Measurements from ENCODE around the gene GPSM1.
A peak's percentile ranks its signal among the peaks of the same experiment; 100 is the strongest.

The GPSM1 gene

DNA sequence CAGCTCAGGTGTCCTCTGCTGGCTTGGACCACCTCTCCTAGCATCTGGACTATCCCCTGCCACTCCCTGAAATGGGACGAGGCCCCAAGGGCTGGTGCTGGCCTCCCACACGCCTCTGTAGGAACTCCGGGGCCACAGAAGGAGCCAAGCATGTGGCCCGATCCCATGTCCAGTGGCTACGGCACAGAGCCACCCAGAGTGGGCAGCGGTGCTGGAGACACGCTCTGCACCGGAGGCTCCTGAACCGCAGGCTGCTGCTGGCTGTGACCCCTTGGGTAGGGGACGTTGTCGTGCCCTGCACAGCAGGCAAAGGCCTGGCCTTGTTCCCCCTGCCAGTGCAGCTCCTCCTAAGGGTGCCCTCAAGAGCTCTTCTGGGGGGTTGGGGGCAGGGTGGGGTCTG lies 52.6 kb downstream of the GPSM1 start:
- DNase-seq, result no peak

DNA sequence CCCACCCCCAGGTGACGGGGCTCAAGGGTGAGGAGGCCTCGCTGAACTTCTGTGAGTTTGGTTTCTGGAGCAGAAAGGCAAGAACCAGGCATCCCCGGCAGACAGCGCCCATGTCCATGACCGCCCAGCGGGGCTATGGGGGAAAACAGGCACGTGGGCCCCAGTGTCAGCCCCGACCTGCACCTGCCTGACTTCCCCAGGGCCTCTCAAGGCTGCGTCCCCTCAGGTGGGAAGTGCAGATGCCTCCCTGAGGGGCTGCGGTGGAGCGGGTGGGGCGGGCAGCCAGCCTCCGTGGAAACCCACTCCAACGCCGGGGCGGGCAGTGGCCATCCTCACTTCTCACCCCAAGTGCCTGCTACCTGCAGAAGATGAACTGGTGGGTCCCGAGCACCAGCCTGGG lies 53.0 kb downstream of the GPSM1 start:
- no peak for DNase-seq

DNA sequence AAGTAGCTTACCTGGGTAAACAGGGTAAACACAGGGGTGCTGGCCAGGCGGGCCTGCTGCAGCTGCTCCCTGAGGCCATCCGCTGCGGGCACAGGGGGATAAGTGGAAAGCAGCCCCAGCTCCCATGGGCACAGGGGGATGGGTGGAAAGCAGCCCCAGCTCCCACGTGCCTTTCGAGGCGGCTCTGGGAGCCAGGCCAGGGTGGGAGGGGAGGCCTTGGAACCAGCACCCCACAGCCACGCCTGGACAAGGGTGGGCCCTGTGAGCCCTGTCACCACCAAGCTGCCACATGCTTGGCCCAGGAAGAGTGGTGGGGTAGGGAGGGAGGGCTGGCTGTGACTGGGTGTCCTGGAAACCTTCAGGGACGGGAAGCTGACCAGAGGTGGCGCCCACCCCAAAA lies 54.0 kb downstream of the GPSM1 start:
- DNase-seq, result no peak

DNA sequence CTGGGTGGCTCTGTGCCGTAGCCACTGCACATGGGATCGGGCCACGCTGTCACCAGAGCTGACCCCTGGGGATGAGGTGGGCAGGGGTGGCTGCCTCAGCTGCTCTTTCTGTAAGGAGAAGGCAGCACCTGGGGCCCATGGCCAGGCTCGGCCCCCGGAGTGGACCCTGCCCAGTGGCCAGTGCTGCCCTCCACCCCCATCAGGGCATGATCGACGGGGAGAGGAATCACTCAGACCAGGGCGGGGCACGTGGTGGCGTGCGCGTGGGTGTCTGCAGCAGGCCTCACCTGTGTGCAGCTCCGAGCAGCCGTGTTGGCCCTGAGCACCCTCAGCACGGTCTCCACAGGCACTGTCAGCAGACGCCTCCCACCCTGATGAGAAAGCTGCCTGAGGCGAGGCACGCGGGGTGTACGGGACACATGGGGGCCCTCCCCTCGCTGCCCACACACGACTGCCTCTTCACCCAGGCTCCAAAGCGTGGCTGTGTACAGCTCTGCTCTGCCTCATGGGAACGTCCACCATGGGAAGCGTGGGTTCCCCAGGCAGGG lies 54.7 kb downstream of the GPSM1 start:
- no peak for DNase-seq

DNA sequence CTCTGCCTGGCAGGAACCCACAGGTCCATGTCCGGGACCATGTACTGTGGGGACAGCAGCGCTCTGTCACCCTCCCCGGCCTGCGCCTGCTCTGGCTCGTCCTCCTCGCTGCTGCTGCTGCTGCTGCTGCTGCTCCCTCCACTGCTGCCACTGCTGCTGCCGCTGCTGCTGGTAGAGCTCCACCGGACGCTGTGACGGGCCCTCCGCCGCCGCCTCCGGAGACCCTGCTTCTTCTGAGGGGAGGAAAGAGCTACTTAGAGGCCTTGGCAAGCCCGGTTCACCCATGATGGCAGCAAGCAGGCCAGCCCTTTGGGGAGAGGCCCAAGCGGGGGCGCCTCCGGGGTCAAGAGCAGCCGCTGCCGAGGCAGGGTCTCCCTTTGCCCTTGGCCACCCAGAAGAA lies 56.1 kb downstream of the GPSM1 start:
- DNase-seq, result no peak

DNA sequence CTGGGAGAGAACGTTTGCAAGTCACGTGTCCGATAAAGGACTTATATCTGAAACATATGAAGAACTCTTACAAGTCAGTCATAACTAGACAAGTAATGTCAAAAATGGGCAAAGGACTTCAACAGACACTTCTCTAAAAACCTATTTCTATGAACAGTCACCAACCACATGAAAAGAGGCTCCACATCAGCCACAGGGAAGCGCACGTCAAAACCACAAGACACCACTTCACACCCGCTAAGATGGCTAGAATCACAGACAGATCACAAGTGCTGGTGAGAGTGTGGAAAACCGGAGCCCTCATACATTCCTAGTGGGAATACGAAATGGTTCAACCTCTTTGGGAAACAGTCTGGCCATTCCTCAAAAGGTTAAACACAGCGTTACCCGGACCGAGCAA lies 57.7 kb downstream of the GPSM1 start:
- DNase-seq, result no peak

DNA sequence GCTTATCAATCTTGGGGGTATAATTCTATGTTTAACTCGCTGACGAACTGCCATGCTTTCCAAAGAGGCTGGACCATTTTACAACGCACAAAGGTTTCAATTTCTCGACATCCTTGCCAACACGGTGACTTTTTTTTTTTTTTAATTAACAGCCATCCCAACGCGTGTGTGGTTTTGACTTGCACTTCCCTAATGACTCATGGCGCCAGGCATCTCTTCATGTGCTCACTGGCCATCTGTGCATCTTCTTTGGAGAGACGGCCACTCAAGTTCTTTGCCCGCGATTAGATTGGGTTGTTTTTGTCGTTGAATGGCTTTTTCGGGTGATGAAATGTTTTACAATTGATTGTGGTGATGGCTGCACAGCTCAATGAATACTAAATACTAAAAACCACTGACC lies 58.7 kb downstream of the GPSM1 start:
- DNase-seq, result no peak

DNA sequence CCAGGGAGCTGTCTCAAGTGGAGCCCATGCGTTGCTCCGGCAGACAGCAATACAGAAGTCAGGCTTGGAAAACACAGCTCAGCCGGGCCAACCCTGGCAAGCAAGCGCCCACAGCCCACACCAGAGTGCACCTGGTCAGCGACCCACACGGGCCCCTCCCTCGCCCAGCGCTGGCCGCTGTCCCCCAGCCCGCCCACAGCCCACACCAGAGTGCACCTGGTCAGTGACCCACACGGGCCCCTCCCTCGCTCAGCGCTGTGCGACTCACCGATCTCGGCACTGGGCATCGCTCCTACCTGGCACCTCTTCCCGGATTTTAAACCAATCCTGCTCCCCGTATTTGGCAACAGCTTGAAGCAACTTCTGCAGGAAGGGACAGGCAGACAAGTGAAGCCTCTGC lies 59.9 kb downstream of the GPSM1 start:
- DNase-seq, result no peak

DNA sequence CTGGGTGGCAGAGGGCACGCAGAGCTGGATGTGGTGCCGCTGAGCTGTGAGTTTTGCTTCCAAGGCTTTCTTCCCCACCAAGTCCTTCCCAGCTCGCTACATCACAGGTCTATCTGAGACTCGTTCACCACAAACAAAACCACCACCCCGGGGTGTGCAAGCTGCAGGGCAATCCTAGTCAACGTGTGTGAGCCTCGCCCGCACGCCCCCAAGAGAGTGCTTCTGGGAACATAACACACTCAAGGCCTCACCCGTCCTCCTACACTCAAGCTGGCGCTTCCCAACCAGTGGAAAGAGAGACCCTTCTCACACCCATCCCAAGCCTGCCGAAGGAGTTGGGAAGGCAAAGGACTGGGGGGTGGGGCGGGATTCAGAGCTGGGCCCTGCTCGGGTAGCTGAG lies 62.1 kb downstream of the GPSM1 start:
- DNase-seq, result no peak

DNA sequence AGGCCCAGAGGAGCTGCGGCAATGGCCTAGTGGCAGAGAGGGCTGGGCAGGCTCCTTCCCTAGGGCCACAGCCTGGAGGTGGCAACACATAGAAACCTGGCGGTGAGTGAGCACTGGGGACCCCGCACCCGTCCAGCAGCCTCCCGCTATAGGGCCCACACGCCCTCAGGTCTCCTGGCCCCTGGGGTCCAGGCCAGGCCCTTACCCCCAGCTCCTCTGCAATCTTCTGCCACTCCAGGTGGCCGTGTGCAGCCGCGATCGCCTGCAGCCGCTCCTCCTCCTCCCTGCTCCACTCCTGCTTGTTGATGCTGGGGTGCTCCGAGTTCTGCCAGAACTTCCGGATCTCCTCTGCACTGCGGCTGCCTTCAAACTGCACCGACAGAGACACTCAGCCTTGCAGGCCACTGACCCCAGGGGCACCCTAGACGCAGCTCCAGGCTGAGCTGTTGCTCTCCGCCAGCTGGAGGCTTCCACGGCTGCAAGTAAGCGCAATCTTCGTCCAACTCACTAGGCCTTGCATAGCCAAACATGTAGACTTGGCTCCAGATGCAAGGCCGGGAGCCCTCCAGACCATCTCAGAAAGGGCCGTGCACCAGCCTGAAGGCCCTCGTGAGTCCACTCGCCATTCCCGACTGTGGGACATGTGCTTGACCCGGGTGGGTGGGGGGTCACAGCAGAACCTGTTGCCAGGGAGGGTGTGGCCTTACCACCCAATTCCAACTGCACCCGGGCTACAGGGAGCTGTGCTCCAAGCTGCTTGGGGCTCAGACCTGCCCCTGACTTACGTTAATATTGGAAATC lies 64.6 kb downstream of the GPSM1 start:
- DNase-seq, result no peak

DNA sequence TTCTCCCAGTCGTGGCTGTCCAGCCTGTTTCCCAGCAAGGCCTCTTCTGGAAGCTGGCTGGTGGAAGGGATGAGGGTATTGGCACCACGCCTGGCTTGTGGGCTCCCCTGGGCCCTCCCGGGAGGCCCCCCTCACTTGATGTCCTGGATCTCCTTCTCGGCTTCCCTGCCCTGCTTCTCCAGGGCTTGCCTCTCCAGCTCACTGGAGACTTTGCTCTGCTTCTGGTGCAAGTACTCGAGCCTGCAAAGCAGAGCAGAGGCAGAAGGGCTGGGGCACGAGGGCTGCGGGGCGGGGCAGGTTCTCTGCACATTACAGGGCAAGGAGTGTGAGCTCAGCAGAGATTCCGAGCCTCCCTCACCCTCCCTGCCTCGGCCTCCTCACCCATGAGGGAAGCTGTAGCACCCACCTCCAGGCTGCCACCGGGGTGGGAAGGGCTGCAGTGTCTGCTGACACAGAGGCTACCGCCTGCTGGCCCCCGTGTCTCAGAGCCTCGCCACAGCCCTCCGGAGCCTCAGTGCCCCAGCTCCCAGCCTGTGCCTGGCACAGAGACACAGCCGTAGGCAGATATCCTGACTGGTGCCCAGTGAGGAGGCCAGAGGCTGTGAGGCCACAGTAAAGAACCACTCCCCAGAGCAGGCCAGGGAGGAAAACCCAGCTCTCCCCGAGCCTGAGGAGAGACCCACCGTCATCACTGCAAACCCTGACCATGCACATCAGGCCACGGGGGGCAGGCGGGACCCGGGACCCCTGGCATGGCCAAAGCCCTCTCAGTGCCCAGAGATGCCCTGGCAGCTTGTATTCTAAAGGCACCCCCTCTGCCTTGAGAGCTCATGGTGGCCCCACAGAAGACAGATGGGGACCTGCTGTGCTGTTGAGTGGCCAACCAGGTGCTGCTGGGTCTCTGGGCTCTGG lies 65.5 kb downstream of the GPSM1 start:
- no peak for DNase-seq

DNA sequence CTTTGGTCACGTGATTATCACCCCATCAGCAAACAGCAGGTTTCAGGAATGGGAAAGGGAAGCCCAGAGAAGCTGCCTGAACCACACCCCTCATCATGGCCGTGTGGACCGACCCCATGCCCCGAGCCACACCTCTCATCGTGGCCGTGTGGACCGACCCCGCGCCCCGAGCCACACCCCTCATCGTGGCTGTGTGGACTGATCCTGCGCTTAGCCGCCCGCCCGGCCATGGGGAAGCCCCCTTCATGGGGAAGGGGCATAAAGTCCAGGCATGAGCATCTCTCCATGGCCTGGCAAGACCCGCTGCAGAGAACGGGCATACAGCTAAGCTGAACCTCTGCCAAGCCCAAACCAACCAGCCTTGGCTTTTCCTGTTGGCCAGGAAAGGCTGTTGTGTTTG lies 66.2 kb downstream of the GPSM1 start:
- no peak for DNase-seq

DNA sequence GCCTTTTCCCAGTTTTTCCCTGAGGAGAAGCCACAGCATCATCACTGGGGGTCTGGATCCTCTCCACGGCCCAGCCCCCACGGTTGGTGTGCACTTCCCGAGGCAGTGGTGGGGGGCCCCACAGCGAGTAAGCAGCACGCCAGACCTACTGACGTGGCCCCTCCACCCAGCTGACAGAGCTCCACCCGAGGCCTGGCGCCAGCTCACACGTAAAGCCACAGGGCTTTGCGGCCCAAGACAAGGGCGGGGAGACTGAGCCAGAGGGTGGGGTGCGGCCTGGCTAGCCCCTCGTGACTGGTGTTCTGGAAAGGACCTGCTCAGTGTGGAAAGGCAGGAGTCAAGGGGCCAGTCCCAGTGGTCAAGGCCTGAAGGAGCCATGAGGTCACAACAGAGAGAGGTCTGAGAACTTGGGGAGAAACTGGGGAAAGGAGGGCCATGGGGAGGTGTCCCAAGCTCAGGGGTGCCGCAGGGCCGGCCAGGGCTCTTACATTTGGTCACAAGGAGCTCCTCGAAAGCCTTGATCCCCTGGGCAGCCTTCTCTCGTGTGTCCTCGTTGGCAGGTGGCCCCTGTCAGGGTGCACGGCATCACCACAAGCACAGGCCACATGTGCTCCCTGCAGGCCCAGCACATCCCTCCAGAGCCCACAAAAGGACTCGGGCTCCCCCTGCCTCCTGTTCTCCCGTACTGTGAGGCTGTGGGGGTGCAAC lies 67.1 kb downstream of the GPSM1 start:
- DNase-seq, result no peak

DNA sequence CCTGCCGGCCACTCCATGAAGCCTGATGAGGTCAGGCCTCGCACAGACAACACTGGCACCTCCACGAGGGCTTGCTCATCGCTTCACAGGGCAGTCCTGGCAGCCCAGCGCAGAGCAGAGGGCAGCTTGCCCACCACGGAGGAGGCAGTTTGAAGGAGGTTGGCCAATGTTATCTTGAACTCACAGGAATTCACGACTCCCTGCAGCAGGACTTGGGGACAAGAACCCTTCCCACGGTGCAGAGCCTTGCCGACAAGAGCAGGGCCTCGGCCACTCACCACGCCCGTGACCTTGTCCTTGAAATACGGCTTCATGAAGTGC lies 67.6 kb downstream of the GPSM1 start:
- DNase-seq, result no peak

DNA sequence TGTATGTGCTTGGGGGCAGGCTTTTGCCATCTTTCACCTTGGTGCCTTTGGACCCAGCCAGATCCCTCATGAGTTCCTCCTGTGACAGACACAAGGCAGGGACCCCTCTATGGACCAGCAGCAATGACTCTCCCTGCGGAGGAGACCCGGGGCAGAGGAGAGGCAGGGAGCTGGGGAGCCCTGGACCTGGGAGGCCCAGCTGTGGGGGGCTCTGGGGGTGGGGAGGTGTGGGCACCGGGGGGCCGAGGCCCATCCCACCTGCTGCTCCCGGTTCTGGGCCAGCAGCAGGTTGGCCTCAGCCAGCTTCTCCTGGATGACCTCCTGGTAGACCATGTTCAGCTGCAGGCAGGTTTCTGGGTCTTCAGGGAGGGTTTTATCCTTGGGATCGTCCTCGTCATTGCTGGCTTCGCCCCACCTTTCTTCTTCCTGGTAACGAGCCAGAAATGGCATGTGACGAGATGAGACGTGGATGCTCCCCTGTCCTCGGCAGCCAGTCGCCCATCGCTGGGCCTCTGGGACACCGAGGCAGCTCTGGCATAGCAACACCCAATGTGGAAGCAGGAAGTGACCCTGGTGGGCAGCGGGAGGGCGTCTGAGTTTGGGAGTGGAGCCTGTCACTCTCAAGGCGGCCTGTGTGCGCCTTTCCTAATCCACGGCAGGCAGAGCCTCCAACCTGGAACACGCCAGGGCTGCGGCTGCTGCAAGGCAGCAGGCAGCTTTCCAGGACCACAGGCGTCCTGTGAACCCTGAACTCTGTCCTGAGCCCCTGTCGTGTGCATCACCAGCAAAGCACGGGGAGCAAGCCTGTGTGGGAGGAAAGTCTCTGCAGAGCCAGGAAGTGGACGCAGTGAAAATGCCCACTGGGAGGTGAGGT lies 68.2 kb downstream of the GPSM1 start:
- no peak for DNase-seq

DNA sequence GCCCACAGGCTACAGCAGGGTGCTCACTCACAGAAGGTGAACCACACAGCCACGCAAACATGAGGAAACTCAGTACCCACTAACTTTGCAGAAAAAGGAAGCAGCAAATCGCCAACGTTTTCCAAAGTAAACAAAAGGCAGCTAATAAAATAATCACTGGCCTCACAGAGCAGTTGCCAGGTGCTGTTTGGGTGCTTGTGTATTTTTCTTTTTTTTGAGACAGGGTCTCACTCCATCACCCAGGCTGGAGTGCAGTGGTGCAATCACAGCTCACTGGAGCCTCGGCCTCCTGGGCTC lies 68.8 kb downstream of the GPSM1 start:
- DNase-seq, result no peak

DNA sequence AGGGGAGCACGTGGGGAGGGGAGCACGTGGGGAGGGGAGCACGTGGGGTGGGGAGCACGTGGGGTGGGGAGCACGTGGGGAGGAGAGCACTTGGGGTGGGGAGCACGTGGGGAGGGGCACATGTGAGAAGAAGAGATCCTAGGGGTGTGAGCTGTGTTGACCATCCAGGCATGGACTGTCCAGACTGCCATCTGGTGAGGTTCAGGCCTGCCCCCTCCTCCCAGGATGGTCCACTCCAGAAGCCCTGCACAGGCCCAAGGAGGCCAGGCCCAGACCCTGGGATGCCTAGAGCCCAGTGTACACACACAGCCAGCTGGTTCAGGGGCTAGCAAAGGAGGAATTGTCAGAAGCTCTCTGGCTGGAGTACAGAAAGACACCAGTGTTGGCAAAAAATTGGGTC lies 70.3 kb downstream of the GPSM1 start:
- DNase-seq, result no peak

DNA sequence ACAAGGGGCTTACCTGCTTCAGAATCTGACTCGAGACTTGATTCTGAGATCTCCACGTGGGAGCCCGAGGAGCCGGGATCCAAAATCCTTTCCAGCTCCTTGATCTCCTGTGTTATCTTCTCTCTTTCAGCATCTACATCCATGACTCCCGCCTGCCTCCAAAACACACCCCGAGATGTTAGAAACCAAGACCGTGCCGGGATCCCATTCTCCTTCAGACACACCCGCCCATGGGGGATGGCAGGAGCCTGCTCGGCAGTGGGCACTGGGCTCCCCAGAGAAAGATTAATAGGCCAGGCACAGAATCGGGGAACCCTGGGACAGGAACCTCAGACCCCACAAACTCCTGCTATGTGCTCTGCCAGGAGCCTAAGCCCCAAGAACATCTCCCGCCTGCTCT lies 70.9 kb downstream of the GPSM1 start:
- DNase-seq, result no peak

DNA sequence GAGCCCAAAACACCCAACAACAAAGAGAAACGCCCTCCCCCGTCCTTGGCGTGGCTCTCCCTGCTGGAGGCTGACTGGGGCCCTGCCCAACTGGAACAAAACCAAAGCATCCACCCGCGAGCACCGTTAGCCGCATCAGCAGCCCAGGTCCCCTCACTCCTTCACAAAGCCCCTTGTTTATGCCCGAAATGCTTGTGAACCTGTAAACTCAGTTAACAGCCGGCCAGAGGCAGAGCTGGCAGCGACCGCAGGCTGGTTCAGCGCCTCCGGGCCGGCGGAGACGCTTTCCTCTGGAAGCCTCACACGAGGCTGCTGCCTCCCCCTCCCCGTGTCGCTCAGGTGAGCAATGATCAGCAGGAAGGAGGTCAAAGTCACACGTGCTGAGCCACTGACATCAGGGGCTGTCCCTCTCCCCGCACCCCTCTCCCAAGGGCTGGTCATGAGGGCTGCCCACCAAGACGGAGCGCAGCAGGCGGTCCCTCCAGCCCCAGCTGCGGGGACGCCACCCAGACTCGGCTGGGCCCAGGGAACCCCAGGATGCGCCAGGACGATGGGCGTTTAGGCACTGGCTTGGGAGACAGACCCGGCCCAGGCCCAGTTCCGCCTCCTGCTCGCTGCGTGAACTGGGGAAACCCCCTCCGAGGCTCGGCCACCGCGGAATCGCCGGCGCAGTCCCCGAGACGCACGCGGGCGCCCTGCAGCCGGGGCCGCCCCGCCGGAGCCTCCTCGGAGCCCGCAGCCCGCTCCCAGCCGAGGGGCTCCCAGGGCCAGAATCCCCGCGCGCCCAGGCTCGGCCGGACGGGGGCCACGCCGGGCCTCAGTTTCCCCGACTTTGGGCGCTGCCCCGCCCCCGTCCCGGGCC lies 72.1 kb downstream of the GPSM1 start:
- peak; percentile 27 for DNase-seq

DNA sequence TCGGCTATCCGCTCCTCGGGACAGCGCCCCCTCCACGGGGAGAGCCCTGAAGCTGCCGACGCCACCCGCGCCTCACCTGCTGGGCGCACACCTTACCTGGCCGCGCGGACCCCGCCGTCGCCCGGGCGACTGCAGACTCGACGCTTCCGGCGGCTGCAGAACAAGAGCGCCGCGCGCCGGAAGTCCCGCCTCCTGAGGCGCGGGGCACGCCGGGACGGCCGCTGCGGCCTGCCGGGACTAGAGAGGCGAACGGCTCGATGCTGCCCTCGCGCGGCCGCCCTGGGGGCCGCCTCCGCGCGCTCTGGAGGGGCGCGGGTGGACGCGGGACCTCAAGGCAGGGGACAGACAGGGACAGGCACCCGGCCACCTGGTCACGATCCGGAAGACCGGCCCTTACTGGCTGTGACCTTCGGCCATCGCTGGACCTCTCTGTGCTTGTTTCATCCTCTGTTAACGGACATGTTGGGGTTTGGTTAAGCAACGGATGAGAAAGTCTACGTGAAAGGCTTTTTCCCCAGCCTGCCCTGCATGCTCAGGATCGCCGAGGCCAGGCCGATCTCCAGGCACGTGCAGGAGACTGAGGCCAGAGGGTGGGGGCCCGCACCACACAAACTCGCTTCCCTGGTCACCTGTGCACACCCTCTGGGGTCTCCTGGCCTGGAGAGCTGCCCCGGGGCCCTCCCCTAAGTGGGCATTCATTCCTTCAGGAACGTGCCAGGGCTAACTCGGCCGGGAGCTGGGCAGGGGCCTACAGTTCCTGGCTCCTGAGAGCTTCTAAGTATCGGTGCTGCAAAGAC lies 72.9 kb downstream of the GPSM1 start, which contains the start of gene SNAPC4:
Gene SNAPC4, minus strand, starts transcription at position 133 of the 797 bp plus-strand sequence. CDS start 1,742 bp downstream, outside the sequence.
- peak; percentile 91 for DNase-seq
